ENCODE measurements around the gene FAM111A.

DNA sequence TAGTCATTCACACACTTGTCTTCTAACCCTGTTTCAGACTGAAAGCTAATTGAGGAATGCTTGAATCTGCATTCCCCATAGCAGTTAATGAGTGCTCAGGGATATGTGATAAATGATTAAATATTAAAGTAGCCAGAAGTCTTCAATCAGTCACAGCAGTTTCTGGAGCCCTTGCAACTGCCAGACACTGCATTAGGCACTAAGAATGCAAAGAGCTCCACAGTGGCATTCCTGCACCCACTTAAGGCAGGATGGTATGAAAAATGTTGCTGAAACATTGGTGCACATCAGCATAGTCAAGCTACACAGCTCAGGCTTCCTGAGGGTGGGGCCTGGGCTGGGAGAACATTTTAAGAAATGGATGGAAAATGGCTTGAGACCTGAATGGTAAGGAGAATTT lies 35.7 kb downstream of the FAM111A start:
- TF ChIP-seq, protein P1, sequence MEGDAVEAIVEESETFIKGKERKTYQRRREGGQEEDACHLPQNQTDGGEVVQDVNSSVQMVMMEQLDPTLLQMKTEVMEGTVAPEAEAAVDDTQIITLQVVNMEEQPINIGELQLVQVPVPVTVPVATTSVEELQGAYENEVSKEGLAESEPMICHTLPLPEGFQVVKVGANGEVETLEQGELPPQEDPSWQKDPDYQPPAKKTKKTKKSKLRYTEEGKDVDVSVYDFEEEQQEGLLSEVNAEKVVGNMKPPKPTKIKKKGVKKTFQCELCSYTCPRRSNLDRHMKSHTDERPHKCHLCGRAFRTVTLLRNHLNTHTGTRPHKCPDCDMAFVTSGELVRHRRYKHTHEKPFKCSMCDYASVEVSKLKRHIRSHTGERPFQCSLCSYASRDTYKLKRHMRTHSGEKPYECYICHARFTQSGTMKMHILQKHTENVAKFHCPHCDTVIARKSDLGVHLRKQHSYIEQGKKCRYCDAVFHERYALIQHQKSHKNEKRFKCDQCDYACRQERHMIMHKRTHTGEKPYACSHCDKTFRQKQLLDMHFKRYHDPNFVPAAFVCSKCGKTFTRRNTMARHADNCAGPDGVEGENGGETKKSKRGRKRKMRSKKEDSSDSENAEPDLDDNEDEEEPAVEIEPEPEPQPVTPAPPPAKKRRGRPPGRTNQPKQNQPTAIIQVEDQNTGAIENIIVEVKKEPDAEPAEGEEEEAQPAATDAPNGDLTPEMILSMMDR (optimal IDR thresholded peaks at IDR 0.05 in 1 of 3, IDR thresholded peaks at IDR 0.05 in 1 of 3, conservative IDR thresholded peaks at IDR 0.05 in 1 of 3; ENCODE audit: extremely low read depth in 1 of 3, insufficient read depth in 2 of 3, low read length in 3 of 3): no peak
- no peak for TF ChIP-seq EZH2 (IDR thresholded peaks at IDR 0.05; ENCODE audit: low read length)
